HG02798 (cell line): Measurements from ENCODE around the gene ATP2A3.

Experiments used
- ATAC-seq: cut with Tn5 transposase; IDR thresholded peaks from one replicate; pipeline ENCODE4 v1.9.1; 2021; ENCODE audit warnings: mild to moderate bottlenecking; ENCODE audit not compliant: unreplicated experiment, poor library complexity

The ATP2A3 gene

DNA sequence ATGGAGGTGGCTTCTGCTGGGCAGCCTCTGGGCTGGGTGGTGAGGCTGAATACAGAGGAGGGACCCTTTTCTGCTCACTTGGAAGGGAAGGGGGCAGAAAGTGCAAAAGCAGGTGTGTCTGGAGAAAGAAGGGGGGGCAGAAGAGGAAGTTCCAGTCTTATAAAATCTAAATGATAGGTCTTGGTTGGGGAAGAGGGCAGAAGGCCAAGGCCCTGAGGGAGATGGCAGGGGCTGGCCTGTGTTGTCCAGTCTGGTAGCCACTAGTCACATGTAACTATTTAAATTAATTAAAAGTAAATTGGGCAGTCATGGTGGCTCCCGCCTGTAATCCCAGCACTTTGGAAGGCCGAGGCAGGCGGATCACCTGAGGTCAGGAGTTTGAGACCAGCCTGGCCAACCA lies 68.9 kb downstream of the ATP2A3 start:
- no peak for ATAC-seq

DNA sequence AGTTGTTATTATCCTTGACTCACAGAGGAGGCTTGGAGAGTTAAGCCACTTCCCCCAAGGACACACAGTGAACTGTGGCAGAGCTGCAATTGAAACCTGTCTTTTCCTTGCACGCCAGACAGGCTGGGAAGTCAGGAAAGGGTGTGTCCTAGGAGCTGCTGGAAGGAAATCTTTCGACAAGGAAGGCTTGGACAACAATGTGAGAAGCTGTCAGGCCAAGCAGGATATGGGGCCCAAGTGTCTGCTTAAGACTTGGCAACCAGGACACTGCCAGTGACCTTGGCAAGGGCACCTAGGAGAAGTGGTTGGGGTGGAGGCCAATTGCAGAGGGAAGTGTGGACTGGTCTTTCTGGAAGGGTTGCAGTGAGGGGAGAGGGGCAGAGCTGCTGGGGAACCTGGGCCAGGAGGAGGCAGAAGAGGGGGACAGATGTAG lies 69.3 kb downstream of the ATP2A3 start:
- ATAC-seq, result no peak

DNA sequence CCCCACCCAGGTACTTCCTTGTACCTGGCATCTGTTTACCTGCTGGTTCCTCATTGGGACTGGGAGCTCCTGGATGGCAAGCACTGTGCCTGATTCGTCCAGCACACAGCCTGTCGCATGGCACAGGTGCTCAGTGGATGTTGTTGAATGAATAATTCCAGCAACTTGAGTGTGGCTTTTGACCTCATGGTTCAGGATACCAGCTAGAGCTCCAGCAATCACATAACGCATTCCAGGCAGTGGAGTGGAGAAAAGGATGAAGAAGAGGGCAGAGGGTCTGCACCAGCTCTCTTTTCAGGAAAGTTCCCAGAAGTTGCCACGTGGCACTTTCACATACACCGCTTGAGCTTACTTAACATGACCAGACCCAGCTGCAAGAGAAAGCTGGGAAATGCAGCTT lies 70.0 kb downstream of the ATP2A3 start:
- ATAC-seq, result no peak

DNA sequence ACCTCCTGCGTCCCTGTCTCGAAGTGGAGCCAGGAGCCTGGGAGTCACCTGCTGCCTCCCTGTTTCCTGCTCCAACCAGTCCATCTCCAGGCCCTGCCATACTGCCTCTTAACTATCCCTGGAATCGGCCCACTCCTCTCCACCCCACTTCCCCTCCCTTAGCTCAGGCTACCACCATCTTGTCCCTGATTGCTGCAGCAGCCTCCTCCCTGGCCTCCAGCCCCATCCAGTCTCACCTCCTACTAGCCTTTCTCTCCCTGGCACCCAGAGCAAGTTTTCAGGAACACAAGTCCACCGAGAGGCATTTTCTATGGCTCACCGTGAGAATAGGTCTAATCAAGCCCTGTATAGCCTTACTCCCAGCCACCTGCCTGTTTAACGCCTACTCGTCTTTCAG lies 70.5 kb downstream of the ATP2A3 start:
- ATAC-seq, result no peak

DNA sequence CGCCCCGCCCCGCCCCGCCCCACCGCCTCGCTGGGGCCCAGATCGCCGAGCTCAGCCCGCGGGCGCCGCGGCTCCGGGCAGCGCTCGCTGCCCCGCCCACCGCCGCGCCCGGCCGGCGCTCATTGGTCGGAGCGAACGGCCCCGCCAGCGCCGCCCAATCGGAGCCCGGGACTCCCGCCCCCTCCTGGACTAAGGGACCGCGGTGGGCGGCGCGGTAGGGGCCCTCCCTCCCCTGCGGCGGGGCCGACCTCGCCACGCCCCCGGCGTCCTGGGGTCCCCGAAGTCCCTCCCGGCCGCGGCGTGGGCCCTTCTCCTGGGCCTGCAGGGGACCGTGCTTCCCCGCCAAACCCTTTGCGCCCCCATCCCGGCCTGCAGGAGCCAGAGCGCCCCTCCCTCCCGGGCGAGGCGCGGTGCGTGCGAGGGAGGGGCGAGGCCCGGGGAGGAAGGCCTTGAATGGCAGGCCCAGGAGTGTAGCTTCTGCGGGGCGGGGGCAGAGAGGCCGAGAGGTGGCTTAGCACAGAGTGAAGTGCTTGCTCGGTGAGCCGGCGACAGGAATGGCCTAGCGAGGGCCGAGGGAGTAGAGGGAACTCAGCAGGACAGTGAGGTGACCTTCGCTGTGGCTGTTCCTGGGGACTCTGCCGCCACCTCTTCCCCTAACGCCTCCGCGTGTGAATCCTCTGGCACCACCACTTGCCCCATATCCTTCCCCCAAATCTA lies 71.1 kb downstream of the ATP2A3 start, which contains the start of gene CAMKK1:
TSS of gene CAMKK1 (minus strand) at position 51 of the 717 bp plus-strand sequence. CDS start 7,366 bp downstream, outside the sequence.
- peak; percentile 94 for ATAC-seq

DNA sequence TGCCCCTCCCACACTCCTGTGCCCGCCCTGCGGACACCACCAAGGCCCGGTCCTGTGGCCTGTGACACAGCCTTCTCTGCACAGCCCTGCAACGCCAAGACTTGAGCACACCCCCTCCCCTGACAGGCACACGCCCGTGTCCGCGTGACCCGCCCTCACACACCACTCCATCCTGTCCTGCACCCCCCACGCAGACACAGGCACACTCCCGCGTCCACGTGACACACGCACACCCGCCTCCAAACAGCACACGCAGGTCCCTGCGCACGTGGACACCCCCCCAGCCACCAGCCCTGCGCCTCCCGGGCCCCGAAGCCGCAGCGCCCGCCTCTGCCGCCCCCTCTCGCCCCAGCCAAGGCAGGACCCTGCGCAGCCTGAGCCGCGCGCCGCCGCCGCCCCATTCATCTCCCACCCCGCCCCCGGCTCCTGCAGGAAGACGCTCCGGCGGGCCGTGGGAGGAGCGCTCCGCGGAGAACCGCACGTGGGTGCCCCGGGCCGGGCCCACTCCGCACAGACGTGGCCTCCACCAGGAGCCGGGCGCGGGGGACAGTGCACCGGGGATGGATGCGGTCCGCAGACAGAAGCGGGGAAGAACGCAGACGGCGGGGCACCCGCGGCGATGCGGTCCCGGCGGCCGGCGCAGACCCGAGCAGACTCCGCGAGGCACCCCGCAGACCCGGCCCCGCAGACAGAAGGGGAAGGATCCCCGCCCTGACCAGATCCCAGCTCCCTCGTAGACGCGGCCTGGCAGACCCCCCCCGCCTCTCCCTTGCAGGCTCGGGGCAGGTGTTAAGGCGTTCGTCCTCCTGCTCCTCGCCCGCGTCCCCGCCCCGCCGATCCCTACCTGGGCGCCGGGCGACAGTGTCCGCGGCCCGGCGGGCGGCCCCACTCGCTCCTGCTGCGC lies 71.9 kb downstream of the ATP2A3 start:
- peak; percentile 7 for ATAC-seq

DNA sequence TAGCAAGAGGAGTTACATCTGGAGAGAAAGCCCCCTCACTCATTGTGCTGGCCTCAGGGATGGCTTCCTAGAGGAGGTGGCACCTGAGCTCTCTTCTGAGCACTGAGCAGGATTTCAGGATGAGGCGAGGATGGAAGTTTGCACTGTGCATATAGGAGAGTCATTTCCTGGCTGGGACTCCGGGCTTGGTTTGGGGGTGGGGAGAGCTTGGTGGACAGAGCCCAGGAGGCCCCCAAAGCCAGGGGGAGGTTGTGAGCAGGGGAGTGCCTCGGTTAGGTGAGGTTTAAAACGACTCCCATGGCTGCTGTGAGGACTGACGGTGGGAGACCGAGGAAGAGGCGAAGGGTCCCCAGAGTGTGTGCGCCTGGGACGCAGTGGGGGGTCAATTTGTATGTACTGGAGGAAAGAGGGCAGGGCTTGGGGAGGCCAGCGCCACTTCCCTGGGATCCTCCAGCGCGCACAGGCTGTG lies 72.6 kb downstream of the ATP2A3 start:
- no peak for ATAC-seq

DNA sequence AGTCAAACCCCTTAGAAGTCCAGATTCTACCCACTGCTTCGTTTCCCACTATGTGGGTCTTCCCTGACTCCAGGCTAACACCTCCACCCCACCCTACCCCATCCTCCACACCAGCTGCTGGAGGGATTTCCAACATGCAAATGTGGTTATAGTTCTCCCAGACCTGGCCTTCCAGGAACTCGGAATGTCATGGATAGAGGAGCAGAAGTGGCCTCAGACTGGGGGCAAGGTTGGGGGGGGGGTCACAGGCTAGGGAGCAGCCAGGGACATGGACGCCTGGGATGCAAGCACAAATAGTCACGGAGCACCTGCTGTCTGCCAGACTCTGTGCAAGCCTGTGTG lies 73.4 kb downstream of the ATP2A3 start:
- no peak for ATAC-seq

DNA sequence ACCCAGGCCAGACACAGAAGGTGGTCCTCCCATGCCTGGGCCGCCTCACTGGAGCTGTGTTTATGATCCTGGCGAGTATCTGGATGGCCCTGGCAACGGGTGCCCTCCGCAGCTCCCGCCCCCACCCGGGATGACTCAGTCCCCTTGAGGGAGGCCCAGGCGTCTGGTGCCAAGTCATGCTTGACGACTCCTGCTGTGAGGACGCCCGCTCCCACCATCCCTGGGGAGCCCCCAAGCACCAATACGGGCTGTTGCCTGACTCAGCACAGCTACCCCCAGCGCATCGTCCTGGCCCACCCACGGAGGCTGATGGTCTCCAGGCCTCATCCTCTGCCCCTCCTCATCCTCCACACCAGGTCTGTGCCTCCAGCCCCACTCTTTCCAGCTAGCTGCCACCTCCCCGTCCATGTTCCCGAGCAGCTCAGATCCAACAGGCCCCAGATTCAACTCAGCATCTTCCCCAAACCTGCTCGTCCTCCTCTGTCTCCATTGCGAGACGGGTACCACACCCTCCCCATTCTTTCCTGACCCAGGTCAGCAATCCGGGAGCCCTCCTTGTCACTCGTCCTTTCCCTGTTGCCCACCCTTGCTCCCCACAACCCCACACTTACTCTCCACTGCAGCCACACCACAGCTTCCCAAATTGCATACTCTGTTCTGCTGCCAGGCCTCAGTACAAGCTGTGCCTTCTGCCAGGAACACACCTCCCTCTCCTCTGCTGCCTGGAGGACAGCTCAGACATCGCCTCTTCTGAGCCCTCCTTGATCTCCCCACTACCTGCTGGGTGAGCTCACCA lies 74.0 kb downstream of the ATP2A3 start:
- no peak for ATAC-seq

DNA sequence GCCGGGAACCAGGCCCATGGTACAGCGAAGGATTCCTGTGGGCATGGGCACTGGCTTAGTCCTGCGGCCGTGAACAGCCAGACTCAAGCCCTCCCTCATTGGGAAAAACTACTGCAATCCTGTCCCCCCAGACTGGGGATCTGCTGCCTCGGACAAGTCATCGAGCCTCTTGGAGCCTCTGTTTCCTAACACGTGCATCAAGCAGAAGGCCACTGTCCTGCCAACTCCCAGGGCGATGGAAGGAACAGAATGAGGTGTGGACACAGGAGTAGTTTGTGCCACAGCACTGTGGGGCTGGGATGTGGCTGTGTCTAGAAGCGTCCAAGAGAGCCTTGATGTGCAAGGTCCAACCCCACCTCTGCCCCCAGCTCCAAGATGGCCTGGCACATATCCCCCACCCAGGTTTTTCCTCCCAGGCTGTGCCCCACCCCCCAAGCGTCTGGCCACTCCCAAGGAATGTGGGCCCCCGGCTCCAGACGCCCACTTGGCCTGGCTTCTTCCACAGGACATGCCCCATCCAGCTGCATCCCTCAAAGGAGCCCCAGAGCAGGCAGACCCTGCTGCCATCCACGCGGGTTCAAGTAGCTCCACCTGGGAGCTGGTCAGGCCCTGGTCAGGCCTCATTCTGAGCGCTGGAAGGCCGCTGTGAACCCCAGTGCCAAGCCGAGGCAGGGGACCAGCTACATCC lies 74.8 kb downstream of the ATP2A3 start:
- ATAC-seq, result no peak

DNA sequence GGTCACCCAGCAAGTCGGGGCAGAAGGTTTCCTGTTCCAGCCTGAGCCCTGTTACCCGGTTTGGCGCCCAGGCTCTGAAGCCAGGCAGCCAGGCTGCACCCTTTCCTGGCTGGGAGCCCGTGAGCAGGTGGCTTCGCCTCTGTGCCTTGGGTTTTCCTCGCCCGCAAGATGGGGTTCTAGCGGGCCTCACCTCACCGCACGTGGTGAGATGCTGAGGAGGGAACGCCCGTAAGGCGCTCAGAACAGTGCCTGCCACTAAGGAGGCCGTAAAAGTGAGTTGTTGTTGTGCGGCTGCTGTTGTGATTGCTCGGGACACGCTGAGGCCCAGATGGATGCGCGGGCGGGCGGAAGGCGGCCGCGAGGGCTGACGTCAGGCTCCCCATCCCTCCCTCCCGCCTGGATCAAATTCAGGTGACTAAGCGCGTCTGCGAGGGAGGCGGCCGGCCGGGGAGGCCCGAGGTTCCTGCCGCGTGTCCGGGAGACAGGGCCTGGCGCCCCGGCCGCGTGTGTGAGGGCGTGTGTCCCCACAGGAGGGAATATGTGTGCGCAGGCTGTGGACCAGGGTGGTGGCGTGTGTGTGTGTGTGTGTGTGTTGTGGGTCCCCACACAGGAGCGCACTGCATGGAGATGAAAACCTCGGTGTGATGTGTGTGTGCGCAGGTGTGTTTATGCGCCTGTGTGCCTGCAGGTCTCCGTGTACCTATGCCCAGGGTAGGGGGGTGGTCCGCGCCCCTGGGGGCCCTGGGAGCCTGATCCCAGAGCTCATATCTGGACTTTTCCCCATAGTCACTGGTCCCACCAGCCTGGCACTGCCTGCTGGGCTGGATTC lies 75.7 kb downstream of the ATP2A3 start:
- ATAC-seq, result no peak

DNA sequence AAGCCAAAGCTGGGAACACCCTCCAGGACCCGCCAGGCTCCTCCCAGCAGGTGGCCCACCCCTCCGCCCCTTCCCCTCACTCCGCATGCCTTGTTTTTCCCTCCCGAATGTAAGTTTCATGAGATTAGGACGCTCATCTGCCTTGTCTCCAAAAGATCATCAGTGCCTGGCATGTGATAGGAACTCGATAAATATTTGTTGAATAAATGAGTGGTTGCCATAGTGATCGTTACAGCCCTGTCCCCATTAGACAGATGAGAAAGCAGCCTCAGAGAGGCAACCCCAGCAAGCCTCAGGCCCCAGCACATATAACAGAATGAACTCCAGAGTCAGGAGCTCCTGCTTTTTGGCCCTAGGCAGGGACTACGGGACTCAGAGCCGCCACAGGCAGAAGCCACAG lies 76.4 kb downstream of the ATP2A3 start:
- no peak for ATAC-seq

DNA sequence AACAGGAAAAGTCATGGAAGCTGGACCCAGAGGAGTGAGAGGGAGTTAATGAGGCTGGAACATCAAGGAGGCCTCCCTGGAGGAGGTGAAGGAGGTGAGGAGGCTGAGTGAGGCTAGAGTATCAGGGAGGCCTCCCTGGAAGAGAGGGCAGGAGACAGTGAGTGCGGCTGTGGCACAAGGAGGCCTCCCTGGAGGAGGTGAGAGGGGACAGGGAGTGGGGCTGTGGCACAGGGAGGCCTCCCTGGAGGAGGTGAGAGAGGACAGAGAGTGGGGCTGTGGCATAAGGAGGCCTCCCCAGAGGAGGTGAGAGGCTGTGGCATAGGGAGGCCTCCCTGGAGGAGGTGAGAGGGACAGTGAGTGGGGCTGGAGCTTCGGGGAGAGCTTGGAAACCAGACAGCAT lies 76.8 kb downstream of the ATP2A3 start:
- ATAC-seq, result no peak

DNA sequence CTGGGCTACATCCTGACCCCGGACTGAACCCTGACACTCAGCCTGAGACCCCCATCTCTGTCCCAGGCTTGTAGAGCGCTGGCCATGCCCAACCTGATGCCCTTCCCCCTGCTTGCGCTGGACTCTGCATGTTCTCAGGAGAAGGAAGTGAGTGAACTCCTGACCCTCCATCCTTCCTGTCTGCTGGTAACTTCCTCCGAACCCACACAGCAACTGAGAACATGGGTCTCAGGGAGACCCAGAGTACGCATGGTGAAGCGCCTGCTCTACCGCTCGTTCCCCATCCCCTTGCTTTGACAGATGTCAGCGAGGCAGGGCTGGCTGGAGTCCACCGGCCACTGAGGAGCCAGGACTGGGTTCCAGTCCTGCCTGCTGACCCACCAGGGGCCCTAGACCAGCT lies 77.5 kb downstream of the ATP2A3 start:
- ATAC-seq, result no peak

DNA sequence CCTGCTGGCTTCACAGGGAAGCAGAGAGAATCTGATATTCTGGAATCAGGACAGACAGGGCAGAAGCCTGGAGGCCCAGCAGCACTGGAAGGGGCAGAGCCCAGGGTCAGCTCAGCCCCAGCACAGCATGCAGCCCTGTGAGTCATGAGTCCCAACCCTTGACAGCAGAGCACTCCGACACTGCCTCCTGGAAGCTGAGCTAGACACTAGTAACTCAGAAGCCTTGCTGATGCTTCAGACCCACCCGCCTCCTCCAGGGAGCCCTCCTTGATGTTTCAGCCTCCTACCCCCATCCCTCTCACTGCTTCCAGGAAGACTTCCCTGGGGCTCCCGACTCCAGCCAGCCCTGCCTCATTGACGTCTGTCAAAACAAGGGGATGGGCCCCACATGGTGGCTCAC lies 78.3 kb downstream of the ATP2A3 start:
- ATAC-seq, result no peak

DNA sequence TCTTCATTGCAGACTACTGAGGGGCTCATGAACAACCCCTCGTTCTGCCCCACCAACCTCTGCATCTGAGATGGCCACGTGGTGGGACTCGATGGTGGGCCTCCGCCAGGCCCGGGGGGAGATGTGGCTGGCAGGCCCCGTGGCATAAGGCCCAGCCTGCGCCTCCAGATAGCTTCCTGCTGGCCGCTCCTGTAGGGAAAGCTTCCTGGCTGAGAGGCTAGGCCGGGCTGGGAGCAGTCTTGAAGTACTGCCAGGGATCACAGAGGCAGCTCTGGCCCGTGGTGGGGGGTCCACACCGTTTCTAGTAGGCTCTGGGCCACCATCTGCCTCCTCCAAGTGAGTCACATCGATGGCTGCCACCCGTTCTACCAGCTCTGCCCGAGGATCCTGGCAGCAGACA lies 79.0 kb downstream of the ATP2A3 start:
- no peak for ATAC-seq

DNA sequence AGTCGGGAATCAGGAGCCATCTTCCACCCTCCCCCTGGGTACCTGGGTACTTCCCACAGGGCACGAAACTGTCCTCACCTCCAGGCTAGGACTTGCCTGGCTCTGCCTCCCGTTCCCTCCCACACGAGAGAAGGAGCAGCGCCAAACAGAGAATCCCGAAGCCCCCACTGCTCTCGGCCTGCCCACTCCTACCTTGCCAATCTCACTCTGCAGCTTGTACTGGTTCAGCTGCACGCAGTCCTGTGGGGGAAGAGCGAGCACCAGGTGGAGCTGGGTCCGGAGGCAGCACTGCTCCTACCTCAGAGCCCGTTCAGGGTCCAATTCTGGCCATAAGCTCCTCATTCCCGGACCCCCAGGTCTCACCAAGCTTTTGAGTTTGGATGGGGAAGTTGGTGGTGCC lies 80.0 kb downstream of the ATP2A3 start:
- ATAC-seq, result no peak

DNA sequence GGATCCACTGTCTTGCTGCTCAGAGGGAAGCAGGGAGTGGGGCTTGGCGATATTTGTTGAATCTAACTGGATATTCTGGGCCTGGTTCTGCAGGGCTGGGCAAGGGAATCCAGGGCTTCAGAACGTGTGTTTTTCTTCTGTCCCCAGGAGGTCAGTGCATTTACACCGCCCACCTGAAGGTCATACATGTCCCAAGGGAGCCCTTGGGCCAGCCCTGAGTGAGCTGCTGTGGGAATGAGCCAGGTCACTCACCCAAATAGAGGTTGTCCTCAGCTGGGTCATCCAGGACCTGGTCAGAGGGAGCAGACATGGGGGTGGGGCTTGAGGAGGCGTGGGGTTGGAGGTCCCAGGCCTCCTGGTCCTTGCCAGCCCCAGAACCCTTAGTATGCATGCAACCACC lies 82.0 kb downstream of the ATP2A3 start:
- ATAC-seq, result no peak

DNA sequence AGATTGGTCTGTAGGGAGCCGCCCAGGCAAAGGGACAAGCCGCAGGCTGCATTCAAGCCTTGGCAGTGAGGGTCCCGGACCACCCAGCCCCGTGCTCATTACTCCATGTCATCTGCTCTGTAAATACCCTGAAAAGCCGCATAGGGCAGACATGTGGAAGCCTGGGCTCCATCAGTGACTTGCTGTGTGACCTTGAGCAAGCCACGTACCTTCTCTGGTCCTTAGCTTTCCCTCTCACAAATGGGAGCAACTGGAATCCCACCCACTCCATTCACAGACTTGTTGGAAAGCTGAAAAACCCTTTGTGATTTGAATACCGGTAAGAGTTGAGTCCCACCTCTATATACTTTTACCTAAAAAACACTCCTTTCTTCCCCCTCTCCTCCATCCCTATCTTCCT lies 83.3 kb downstream of the ATP2A3 start:
- no peak for ATAC-seq
